Raji (cell line): ENCODE measurements around the gene PRR5.

Experiments used
- POLR2A ChIP-seq: IDR thresholded peaks from 2 replicates; pipeline ENCODE4 v1.6.1; 2011; ENCODE audit warnings: low read depth, low read length, control low read depth; ENCODE audit not compliant: insufficient read depth

The PRR5 gene

DNA sequence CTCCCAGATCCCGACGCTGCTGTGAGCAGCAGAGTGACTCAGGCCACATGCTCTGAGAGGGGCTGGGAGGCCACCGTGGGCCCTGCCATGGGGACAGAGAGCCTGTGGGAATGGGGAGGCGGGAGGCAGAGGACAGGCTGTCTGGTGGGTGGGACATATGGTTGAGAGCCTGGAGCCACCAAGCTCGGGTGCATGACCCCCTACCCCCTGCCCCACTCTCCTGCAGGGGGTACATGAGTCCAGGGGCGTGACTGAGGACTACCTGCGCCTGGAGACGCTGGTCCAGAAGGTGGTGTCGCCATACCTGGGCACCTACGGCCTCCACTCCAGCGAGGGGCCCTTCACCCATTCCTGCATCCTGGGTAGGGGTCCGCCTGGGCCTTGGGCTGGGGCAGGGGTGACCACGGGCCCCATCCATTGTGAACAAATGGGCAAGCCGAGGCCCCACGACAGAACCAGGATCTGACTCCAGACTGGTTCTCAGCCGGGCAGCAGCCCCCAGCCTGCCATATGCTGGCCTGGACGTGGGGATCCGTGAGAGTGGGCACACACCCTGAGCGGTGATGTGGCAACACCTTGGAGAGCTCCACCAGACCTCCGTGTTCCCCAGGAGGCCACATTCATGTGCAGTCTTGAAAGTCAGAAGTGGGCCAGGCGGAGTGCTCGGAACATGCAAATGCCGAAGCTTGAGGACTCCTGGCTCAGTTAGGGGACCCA is 33.0 kb downstream of the PRR5 start:
- no peak for TF ChIP-seq POLR2A

DNA sequence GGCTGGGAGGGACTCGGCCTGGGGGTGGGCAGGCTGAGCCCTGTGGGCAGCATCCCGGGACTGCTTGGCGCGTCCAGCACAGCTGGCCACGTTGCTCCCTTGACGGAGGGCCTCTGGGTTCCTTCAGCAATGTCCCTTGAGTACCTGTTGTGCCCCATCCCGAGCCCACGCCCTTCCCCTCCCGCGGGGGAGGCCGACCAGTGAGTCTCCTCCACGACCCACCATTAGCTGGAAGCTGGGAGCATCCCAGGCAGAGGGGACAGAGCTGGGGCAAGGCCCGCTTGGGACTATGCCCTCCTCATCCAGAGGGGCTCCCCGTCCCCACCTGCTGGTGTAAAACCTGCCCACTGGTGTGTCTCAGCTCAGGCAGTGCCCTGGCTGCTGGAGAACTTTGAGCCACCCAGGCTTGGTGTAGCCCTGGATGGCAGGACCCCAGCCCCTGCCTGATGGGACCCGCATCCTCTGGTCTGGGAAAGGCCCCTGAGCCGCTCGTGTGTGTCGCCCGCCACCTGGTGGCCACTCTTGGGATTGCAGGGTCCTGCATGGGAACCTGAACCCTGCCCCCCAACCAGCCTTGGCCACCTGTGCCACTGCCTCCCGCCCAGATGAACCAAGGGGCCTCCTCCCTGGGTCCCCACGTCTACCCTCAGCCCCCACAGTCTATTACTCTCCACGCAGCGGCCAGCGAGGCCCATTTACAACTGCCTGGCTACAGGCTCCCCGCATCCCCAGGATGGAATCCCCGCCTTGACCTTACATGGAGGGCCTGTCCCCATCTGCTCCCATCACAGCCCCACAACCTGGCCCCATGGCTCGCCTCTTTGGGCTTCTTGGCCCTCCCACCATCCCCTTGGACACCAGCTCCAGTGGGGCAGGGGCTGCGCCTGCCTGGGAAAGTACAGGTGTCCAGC is 33.8 kb downstream of the PRR5 start:
- no peak for TF ChIP-seq POLR2A

DNA sequence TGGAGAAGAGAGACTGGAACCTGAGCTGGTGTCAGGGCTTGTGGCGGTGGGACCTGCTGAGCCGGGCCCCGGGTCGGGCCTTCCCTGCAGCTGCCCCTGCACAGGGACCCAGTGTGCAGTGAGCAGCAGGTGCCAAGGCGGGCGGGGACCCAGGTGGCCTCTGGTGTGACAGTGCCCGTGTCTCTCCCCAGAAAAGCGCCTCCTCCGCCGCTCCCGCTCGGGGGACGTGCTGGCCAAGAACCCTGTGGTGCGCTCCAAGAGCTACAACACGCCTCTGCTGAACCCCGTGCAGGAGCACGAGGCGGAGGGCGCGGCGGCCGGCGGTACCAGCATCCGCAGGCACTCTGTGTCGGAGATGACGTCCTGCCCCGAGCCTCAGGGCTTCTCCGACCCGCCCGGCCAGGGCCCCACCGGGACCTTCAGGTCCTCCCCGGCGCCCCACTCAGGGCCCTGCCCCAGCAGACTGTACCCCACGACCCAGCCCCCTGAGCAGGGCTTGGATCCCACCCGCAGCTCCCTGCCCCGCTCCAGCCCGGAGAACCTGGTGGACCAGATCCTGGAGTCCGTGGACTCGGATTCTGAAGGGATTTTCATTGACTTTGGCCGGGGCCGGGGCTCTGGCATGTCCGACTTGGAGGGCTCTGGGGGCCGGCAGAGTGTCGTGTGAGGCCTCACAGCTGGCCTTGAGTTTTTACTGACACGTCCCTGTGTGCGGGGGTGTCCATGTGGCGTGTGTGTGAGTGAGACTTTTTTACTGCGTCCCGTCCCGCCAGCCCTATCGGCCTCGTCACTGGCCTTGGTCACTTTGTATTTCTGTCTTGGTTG is 34.8 kb downstream of the PRR5 start:
- TF ChIP-seq POLR2A, result 0 out of 2 replicates have a peak, but pooled peaks have one; percentile 14

DNA sequence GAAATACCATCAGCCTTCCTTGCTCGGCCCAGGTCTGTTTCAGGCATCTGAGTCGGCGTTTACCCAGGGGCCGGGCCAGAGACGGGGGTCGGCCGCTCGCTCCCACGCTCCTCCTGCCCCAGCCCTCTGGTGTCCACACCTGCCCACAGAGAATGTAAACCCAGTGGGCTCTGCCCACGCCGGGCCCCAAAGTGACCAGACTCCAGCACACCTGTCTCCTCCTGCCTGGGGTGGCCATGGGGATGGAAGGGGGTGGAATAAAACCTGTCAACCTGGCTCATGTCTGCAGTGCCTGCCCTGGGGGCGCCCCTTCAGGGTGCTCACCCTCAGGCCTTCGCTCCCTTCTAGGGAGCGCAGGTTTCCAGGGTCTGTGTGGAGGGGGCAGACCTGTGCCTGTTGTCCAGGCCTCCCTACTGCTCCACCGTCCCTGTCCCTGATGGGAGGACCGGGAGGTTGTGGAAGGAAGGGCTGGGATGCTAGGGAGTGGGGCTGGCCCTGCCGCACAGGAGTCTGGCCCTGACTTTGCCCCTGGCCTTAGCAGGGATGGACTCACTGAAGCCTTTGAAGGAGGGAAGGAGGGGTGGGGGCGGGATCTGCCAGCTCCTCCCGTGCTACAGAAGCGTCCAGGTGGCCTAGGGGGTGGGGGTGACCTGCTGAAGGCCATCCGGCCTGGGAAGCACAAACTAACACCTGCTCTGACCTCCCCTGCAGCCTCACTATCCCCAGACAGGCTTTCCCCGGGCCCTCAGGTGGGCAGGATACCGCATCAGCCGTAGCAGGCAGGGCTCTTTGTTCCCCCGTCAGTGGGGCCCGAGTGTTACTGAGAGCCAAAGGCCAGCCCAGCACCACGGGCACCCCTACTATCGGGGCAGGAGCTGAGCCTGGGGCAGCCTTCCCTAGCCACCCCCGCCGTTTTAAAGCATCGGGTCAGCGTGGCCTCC is 35.7 kb downstream of the PRR5 start:
- no peak for TF ChIP-seq POLR2A

DNA sequence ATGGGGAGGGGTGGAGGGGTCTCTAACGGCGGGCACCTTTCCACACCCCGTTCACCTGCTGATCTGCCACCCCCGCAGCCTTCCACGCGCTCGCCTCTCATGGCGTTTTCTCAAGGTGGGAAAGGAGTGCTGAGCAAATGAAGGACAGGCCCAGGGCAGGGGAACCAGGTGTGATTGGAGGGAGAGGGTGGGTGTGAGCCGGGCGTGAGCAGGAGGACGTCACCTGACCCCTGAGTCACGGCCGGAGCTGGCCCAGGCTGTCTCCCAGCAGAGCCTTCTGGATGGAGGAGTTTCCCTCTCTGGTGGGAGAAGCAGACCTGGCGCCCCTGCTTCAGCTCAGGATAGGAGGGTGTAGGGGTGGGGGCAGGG is 36.3 kb downstream of the PRR5 start:
- TF ChIP-seq POLR2A, result no peak

DNA sequence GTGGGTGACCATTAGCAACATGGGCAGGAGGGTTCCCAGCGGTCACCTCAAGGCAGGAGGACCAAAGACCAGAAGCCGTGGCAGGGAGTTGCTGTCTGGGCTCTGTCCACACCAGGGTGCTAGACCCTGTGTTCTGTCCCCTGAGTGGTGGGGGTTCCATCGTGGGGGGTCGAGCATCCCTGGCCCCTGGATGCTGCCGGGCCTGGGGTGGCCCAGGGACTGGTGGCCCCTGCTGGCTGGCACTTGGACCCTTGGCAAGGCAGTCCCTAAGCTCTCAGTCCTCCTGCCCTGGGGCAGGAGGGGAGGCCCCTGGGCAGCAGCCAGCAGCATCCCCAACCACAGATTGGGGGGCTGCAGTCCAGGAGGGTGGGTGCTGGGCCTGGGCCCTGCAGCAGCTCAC is 37.0 kb downstream of the PRR5 start:
- TF ChIP-seq POLR2A, result no peak

DNA sequence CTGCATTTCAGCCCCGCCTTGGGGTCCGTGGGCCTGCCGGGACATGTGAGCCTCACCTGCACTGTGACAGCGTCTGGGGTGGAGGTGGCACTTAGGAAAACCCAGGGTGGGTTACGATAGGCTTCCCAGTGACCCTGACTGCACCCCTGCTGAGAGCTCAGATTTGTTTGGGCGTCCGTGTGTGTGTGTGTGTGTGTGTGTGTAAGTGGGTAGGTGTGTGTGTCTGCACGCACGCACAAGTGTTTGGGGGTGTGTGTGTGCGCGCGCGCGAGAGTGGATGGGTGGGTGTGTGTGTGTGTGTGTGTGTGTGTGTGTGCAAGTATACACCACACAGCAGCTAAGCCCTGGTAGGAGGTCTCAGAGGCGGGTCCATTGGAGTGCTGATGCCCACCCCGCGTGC is 38.3 kb downstream of the PRR5 start:
- no peak for TF ChIP-seq POLR2A

DNA sequence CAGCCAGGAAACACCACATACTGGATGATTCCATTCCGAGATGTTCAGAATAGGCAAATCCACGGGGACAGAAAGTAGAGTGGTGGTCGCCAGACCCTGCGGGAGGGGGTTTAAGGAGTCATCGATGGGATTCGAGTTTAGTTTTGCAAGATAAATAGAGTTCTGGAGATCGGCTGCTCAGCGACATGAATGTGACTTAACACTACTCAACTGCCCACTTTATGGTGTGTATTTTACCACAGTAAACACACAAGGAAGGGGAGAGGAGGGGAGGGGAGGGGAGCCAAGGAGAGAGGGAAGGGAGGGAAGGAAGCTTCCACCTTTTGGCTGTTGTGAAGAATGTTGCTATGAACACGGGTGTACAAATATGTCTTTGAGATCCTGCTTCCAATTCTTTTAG is 39.9 kb downstream of the PRR5 start:
- no peak for TF ChIP-seq POLR2A

DNA sequence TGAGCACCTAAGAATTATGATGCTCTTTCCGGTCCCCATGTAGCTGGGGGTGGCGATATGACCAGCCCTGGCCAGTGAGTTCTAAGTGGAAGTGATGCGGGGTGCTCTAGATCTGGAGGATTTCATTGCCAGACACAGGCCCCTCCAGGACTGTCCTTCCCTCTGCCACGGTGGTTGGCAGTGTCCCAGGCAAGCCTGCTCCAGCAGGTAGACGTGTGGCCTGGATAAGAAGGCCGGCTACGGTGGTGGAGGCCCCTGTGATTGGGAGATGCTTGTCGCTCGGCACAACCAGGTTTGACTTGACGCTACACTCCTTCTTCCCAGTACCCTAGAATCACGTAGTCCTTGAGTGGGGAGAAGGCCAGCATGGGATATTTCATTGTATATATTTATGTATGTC is 41.2 kb downstream of the PRR5 start:
- TF ChIP-seq POLR2A, result no peak

DNA sequence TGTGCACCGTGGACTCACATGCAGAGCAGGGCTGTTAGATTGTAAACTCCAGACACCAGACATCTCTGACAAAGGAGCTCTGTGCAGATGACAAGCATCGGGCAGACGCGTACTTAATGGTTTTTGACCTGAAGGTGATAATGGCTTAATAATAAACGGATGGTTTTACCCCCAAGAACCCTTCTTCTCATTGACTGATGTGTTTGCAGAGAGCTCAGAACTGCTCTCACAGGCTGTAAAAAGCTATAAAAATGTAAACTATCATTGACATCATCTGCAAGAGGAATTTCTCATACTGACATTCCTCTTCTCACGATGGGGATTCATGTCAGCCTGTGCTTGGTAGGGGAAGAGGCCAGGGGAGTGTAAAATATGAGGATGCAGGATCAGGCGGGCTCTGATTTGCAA is 41.8 kb downstream of the PRR5 start:
- no peak for TF ChIP-seq POLR2A

DNA sequence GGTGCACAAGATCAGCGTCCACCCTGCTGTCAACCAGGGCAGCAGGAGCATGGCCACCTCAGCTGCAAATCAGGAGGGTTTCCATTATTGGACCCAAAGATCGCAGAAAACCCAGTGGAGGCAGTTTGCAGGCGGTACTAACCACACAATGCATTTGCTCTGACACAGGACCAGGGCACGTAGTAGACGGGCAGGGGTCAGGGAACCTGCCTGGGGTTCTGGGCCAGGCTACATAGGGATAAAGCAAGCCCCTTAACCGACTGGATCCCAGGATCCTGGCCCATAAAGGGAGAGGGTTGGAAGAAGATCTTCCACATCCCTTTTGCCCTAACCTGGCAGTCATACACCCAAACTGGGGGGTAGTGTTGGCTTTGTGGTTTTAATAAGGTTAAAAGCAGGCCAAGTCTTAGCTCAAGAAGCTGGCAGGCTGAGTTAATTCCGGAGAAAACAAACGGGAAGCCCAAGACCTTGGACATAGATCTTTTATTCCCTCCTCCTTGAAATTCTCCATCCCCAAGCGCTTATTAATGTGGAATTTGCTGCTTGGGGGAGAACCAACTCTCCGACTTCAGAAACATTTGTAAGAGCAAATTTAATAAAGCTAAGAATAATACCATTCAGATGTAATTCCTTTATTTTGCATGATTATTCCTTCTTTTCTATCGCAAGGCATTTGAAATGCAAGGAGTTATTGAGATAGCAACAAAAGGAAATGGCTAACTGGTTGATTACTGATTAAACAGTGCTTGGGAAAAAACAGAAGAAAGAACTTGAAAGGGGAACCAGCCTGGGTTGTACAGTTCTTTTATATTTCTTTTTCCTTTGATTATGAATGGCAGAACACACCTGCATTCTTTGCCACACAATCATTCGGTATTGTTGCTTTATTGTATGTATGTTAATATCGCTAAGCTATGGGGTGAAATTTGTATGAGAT is 44.1 kb downstream of the PRR5 start:
- no peak for TF ChIP-seq POLR2A

DNA sequence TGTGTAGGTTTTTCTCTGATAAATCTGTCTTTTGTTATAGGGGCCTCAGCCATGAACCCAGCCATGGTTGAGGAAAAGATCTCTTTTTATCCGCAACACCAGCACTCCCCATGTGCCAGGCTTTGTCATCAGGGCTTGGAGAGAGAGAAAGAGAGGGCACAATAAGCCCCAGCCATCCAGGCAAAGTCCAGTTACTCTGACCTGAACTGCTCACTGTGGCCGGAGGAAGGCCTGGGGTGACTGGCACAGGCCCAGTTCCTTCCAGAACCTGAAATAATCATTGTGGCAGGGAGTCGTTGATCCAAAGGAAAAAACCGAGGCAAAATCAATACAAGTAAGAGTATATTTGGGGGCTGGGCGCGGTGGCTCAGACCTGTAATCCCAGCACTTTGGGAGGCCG is 46.5 kb downstream of the PRR5 start:
- no peak for TF ChIP-seq POLR2A

DNA sequence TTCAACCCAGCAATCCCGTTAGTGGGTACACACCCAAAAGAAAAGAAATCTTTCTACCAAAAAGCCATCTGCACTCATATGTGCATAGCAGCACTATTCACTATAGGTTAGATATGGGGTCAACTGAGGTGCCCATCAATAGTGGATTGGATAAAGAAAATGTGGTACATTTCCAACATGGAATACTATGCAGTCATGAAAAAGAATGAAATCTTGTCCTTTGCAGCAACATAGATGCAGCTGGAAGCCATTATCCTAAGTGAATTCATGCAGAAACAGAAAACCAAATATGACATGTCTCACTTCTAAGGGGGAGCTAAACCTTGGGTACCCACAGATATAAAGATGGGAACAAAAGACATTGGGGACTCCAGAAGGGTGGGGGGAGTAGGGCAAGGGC is 48.5 kb downstream of the PRR5 start:
- no peak for TF ChIP-seq POLR2A
